ENCODE measurements around the gene CHAC2.
"Not testable (repeated sequence)": the region's sequence is repeated elsewhere in the genome, so short reads cannot be mapped to it uniquely, and the experiment has no call there.

The CHAC2 gene

DNA sequence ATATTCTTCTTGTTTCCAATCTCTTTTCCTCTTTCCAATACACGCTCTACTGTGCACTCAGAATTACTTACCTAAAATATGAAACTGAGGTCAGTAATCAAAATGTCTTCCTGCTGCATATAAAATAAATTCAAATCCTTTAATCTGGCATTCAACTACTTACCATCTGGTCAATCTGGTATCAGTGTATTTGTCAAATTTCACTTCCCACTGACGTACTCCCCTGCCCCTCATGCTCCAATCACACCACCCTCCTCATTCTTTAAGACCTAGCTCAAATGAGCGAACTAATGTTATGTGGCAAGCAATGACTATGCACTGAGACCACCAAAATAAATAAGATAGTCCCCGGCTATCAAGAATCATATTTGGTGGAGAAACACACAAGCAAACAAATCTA is 12.5 kb downstream of the CHAC2 start:
- no peak for DNase-seq

- DNase-seq = no peak
Measured at GRCh38 chr2:53782676-53783075, 15.1 kb downstream of the CHAC2 start.

DNA sequence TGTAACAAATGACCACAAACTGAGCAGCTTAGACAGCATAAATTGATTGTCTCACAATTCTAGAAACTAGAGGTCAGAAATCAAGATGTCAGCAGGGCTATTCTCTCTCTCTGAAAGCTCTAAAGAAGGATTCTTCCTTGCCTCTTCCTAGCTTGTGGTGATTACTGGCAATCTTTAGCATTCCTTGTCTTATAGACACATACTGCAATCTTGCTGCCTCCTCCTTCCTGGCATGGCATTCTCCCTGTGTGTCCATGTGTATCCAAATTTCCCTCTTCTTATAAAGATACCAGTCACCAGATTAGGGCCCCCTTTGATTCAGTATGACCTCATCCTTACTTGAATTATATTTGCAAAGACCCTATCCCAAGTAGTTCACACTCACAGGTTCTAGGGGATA is 16.8 kb downstream of the CHAC2 start:
- DNase-seq = no peak

DNA sequence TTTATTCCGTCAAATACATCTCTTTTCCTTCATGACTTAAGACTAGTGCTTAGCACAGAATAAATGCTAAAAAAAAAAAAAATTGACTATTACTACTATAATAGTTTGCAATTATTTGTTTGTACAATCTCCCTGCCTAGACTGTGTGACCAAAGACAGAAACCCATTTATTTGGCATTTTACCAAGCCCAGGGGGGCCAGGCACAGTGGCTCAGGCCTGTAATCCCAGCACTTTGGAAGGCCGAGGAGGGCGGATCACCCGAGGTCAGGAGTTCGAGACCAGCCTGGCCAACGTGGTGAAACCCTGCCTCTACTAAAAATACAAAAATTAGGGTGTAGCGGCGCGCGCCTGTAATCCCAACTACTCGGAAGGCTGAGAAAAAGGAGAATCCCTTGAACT is 17.8 kb downstream of the CHAC2 start:
- no peak for DNase-seq

GRCh38 chr2:53786352-53786704 is 18.7 kb downstream of the CHAC2 start:
- DNase-seq = no peak

GRCh38 chr2:53786705-53787613 is 19.4 kb downstream of the CHAC2 start, which contains the start of the genes ASB3 and ERLEC1:
TSS of gene ASB3 (minus strand) at chr2:53786953. CDS start at chr2:53765572, 21,381 bp downstream.
TSS of gene ERLEC1 (plus strand) at chr2:53787044. CDS start at chr2:53787211, 167 bp downstream.
- DNase-seq = peak; percentile 68

- DNase-seq = no peak
Measured at GRCh38 chr2:53787614-53788289, 20.1 kb downstream of the CHAC2 start.

- no peak for DNase-seq
Measured at GRCh38 chr2:53793261-53793660, 25.7 kb downstream of the CHAC2 start.

- no peak for DNase-seq
Measured at GRCh38 chr2:53793821-53794220, 26.2 kb downstream of the CHAC2 start.

GRCh38 chr2:53801547-53801946 is 33.9 kb downstream of the CHAC2 start:
- no peak for DNase-seq

- DNase-seq = no peak
Measured at GRCh38 chr2:53802617-53803151, 35.1 kb downstream of the CHAC2 start.

DNA sequence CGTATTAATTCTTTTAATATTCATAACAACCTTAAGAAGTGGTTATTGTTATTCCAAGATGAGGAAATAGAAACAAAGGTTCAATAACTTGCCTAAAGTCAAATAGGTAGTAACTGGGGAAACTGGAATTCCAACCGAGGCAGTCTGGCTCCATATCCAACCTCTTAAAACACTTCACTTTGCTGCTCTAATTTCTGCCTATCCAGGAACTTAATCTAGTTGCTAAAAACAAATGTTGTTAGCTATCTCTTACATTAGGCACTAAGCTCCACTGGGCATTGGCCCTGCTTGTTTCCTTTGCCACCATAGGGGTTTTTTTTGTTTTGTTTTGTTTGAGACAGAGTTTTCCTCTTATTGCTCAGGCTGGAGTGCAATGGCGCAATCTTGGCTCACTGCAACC is 44.0 kb downstream of the CHAC2 start:
- DNase-seq = no peak

DNA sequence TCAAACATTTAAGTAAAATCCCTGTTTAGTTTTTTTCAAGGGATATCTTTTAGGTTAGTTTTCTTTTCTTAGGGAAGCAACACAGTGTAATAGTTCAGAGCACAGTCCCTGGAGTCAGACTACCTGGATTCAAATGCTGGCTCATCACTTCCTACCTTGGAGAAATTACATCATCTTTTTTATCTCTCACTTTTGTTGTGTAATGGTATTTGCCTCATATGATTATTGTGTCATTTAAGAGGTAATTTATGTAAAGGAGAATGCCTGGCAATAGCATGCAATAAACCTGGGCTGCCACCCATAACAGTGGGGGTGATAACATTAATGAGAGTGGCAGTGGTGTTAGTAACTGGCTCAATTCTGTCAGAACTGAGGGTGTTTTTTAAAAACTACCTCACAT is 45.5 kb downstream of the CHAC2 start:
- no peak for DNase-seq

DNA sequence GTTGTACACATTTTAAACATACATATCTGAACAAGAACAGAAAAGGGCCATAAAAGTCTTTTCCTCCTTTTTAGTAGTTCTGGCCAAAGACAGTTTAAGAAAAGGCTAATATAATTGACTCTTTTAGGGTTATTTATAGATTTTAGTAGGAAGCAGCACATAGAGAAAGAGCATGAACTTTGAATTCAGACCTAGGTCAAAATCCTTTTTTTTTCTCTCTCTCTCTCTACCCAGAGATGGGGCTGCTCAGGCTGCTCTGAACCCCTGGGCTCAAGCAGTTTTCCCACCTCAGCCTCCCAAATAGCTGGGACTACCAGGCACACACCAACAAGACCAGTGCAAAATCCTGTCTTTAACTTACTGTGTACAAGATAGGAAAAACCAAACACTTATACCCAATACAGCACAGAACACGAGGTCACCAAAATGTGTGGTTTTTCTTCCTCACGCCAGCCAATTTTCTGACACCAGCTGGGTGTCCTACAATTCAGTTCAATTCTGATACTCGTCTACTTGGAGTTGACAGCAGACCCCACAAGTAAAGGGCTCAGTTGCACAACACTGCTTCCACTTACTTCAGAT is 51.3 kb downstream of the CHAC2 start:
- DNase-seq = no peak

DNA sequence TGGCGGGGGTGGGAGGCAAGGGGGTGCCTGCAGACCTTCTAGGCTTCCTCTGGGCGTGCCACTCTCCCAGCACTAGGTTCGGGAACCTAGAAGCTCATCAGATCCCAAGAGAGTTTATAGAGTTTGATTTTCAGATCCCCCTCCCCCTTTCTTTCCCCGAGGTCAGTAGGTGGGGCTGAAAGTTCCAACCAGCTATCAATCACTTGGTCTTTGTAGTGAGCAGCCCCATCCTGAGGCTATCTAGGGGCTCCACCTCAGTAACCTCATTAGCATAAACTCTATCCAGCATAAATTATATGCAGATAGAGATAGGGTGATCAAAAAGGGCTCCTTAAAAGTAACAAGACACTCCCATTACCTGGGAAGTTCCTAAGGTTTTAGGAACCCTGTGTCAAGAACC is 52.0 kb downstream of the CHAC2 start:
- no peak for DNase-seq

GRCh38 chr2:53820048-53820447 is 52.4 kb downstream of the CHAC2 start:
- no peak for DNase-seq

- no peak for DNase-seq
Measured at GRCh38 chr2:53820711-53821110, 53.1 kb downstream of the CHAC2 start.

- DNase-seq = no peak
Measured at GRCh38 chr2:53821810-53822209, 54.2 kb downstream of the CHAC2 start.

GRCh38 chr2:53823639-53824038 is 56.0 kb downstream of the CHAC2 start:
- DNase-seq = not testable (repeated sequence)

Data from SIG-M5 (cell line).